Duodenal mucosa (tissue), 2 donors: ENCODE results near the gene PGP.
A peak's percentile ranks its signal among the peaks of the same experiment; 100 is the strongest.
"Not testable (repeated sequence)": the region's sequence is repeated elsewhere in the genome, so short reads cannot be mapped to it uniquely, and the experiment has no call there.

ENCODE experiments used
- H3K27ac ChIP-seq: one replicate; pipeline ENCODE4 v1.7.0; 2013; ENCODE audit warnings: low read depth, low read length
- H3K27me3 ChIP-seq, 2 donors: one replicate each; pipeline ENCODE4 v1.7.0; 2013; ENCODE audit warnings: low read length in 2 of 2, control low read depth in 1 of 2; ENCODE audit not compliant: insufficient read depth in 2 of 2, control insufficient read depth in 1 of 2
- H3K36me3 ChIP-seq, 2 donors: one replicate each; pipeline ENCODE4 v1.7.0; 2013; ENCODE audit warnings: low read length in 2 of 2, control low read depth in 1 of 2; ENCODE audit not compliant: insufficient read depth in 2 of 2, control insufficient read depth in 1 of 2
- H3K4me1 ChIP-seq, 2 donors: one replicate each; pipeline ENCODE4 v1.7.0; 2013; ENCODE audit warnings: low read length in 2 of 2, control low read depth in 1 of 2; ENCODE audit not compliant: insufficient read depth in 2 of 2, control insufficient read depth in 1 of 2
- H3K4me3 ChIP-seq, 2 donors: one replicate each; pipeline ENCODE4 v1.7.0; 2013; ENCODE audit warnings: low read length in 2 of 2, low read depth in 1 of 2
- H3K9ac ChIP-seq, 2 donors: one replicate each; pipeline ENCODE4 v1.7.0; 2013; ENCODE audit warnings: low read length in 2 of 2, low read depth in 1 of 2
- H3K9me3 ChIP-seq, 2 donors: one replicate each; pipeline ENCODE4 v1.7.0; 2013; ENCODE audit warnings: low read length in 2 of 2, control low read depth in 1 of 2; ENCODE audit not compliant: control insufficient read depth in 1 of 2

The PGP gene

DNA sequence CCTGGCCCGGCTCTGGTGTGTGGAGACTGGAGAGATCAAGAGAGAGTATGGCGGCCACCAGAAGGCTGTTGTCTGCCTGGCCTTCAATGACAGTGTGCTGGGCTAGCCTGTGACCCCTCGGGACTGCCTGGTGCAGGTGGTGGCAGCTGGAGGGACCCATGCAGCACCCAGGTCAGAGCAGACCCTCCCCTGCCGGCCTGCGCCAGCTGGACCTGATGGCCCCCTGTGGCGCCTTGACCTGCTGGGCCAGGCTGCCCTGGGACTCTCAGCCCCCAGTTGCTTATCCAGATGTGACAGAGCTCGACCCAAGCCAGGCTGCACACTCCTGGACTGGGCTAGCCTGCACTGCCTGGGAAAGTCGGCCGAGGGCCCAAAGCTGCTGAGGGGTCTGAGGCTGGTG, 5.9 kb downstream of the PGP start:
- Histone ChIP-seq H3K36me3 (peaks cover 16 to 36% of the 10 kb centered on the region in 2 donors), H3K4me3 (no peak overlapping the region), H3K9me3 (no peaks in the 10 kb centered on the region), H3K9ac (no peak overlapping the region), H3K27me3 (no peaks in the 10 kb centered on the region), H3K4me1 (peaks cover 33 to 40% of the 10 kb centered on the region in 2 donors), H3K27ac (no peak overlapping the region)

DNA sequence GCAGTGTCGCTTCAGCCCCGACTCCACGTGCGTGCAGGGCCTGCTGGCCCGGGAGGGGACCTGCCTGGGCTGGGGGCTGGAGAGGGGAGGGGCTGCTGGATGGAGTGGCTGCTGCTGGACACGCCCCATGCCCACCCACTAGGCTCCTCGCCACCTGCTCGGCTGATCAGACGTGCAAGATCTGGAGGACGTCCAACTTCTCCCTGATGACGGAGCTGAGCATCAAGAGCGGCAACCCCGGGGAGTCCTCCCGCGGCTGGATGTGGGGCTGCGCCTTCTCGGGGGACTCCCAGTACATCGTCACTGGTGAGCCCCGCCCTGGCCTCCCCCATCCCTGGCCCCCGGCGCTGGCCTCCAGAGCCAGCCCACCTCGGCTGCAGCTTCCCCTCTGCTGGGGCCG, 6.3 kb downstream of the PGP start:
- no peak overlapping the region for H3K9ac ChIP-seq
- peaks cover 28 to 36% of the 10 kb centered on the region in 2 donors for H3K4me1 ChIP-seq
- peaks cover 16 to 36% of the 10 kb centered on the region in 2 donors for H3K36me3 ChIP-seq
- H3K4me3 ChIP-seq: no peak overlapping the region
- no peaks in the 10 kb centered on the region for H3K9me3 ChIP-seq
- no peaks in the 10 kb centered on the region for H3K27me3 ChIP-seq
- no peak overlapping the region for H3K27ac ChIP-seq

DNA sequence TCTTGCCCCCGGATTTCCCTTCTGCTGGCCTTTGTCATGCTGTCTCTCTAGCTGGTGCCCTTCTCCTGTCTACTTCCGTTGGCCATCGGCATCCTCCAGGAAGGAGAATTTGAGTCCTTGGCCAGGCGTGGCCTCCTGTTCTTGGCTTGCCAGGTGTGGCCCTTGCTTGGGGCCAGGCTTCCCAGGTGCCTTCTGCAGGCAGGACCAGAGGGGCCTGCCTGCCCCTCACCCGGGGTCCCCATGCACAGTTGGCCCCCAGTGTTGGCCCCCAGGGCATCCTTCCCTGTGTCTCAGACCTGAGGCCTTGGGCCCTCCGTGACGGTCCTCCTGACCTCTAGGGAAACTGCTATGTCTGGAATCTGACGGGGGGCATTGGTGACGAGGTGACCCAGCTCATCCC, 6.8 kb downstream of the PGP start:
- Histone ChIP-seq H3K27me3 (no peaks in the 10 kb centered on the region), H3K4me3 (no peak overlapping the region), H3K9ac (no peak overlapping the region), H3K36me3 (peaks cover 16 to 36% of the 10 kb centered on the region in 2 donors), H3K27ac (no peak overlapping the region), H3K9me3 (no peaks in the 10 kb centered on the region), H3K4me1 (peaks cover 24 to 31% of the 10 kb centered on the region in 2 donors)

DNA sequence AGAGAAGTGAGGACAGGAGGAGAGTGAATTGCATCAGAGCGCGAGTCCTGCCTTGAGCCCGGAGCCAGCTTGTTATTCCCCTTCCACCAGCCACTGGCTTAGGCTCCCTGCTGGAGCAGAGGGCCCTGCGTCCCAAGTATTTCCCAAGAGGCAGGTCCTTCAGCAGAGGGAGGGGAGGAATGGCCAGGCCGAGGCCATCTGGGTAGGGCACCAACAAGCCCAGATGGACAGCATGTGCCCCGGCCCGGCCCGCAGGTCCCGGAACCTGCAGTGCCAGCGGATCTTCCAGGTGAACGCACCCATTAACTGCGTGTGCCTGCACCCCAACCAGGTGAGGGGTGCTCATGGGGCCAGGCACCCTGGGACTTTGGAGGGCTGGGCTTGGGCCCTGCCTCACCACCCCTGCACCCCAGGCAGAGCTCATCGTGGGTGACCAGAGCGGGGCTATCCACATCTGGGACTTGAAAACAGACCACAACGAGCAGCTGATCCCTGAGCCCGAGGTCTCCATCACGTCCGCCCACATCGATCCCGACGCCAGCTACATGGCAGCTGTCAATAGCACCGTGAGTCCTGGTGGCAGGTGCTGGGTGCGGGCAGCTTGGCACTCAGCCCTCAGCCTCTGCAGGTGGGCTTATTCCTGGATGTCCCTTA, 7.7 kb downstream of the PGP start:
- Histone ChIP-seq H3K36me3 (peaks cover 16 to 29% of the 10 kb centered on the region in 2 donors), H3K9me3 (no peaks in the 10 kb centered on the region), H3K4me1 (peaks cover 14 to 22% of the 10 kb centered on the region in 2 donors), H3K4me3 (no peak overlapping the region), H3K27me3 (no peaks in the 10 kb centered on the region), H3K27ac (no peak overlapping the region), H3K9ac (no peak overlapping the region)

DNA sequence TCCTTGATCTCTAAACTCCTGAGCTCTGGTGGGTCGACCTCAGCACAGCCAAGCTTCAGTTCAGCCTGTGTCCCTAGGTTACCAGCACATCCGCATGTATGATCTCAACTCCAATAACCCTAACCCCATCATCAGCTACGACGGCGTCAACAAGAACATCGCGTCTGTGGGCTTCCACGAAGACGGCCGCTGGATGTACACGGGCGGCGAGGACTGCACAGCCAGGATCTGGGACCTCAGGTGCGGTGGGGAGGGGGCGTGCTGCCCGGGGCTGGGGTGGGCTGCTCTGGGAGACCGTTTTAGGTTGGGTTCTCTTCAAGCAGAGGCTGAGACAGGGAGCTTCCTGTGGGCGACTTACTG, 8.2 kb downstream of the PGP start:
- peaks cover 16 to 27% of the 10 kb centered on the region in 2 donors for H3K36me3 ChIP-seq
- H3K27ac ChIP-seq: no peak overlapping the region
- H3K4me1 ChIP-seq: peaks cover 11 to 20% of the 10 kb centered on the region in 2 donors
- peak overlapping the region in 1 of 2 donors; percentile 74 for H3K9ac ChIP-seq
- H3K4me3 ChIP-seq: peak overlapping the region; percentile 89 to 92
- H3K9me3 ChIP-seq: no peaks in the 10 kb centered on the region
- H3K27me3 ChIP-seq: no peaks in the 10 kb centered on the region

DNA sequence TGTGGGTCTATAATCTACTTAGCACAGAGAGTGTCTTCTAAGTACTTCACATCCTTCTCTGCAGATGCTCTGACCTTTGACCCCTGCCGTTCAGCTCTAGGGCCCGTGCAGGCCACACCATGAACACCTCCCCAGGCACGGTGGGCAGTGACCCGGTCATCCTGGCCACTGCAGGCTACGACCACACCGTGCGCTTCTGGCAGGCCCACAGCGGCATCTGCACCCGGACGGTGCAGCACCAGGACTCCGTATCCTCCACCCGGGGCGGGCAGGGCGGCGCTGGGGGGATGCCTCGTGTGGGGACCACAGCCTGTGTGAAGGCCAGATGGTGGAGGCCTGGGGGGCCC, 8.7 kb downstream of the PGP start:
- Histone ChIP-seq H3K4me1 (peaks cover 11 to 20% of the 10 kb centered on the region in 2 donors), H3K9me3 (no peaks in the 10 kb centered on the region), H3K9ac (peak overlapping the region; percentile 74 to 92), H3K27ac (peak overlapping the region; percentile 61), H3K36me3 (peaks cover 16 to 27% of the 10 kb centered on the region in 2 donors), H3K4me3 (peak overlapping the region; percentile 89 to 92), H3K27me3 (no peaks in the 10 kb centered on the region)

DNA sequence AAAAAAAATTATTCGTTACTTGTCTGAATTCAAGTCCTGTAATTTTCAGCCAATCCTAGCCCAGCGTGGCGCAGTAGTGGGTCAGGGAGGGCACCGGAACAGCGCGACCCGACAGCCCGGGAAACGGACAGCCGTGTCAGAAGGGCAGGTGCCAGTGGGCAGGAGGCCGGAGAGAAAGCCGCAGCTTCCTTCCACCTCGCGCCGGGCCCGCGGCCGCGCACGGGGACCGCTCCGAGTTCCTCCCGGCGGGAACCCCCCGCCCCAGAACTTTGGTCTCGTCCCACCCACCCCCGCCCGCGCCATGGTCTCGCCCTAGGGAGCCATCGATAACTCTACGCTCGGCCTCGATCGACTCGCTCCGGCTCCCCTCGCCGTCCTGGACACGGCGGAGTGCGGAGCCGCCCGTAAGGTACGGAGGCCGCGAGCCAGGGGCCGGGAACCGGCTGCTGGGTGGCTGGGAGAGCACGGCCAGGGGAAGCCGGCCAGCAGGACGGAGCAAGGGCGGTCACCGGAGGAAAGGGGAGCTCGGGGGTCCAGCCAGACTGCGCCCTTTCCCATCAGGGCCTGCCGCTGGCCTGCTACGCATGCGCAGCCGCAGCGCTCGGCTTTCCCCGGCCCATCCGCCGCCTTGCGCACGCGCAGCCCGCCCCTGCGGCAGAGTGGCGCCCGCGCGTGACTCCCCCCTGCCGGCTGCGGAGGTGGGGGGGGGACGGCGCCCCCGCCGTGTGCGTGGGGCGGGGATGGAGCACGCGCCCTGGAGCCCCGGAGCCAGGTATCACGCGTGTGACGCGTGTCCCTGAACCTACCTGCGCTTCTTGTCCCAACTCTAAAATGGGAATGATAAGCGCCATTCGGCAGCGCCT, 9.3 kb downstream of the PGP start, which contains the start of gene MLST8:
TSS of gene MLST8 (plus strand) at position 351 of the 863 bp plus-strand sequence. CDS start 632 bp downstream, outside the sequence.
- Histone ChIP-seq H3K4me1 (peaks cover 11 to 20% of the 10 kb centered on the region in 2 donors), H3K36me3 (peaks cover 16 to 27% of the 10 kb centered on the region in 2 donors), H3K9ac (peak within 1 kb of the TSS; percentile 74 to 92), H3K9me3 (no peaks in the 10 kb centered on the region), H3K27me3 (peaks cover 0 to under 1% of the 10 kb centered on the region in 2 donors), H3K27ac (peak within 1 kb of the TSS; percentile 91), H3K4me3 (peak within 1 kb of the TSS; percentile 89 to 92)

DNA sequence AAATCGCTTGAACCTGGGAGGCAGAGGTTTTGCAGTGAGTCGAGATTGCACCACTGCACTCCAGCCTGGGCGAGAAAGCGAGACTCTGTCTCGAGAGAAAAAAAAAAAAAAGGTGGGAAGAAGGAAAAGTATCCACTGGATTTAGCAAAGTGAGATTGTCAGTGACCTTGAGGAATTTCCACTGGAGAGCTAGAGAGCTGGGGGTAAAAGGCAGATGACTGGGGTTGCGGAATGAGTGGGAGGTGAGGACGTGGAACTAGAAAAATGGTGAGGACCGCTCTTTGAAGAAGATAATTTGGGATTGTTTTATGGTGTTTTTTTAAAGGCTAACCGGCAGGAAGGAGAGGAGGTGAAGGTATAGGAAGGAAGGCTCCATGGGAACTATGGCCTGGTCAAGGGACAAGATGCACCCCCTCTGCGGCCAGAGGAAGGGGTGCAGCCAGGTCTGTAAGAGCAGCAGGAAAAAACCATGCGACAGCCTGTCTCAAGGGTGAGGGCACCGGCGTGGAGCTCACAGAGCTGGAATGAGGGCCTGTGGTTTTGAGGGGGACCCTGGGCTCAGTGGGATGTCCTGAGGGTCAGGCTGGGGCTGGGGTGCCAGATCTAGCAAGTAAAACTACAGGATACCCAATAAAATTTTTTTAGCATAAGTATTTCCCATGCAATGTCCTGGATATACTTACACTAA, 10.1 kb downstream of the PGP start:
- Histone ChIP-seq H3K36me3 (peaks cover 16 to 24% of the 10 kb centered on the region in 2 donors), H3K27me3 (peaks cover 0 to 8% of the 10 kb centered on the region in 2 donors), H3K4me3 (peak overlapping the region; percentile 89 to 92), H3K9me3 (no peaks in the 10 kb centered on the region), H3K9ac (peak overlapping the region; percentile 74 to 75), H3K4me1 (peaks cover 11 to 20% of the 10 kb centered on the region in 2 donors), H3K27ac (peak overlapping the region; percentile 77)

DNA sequence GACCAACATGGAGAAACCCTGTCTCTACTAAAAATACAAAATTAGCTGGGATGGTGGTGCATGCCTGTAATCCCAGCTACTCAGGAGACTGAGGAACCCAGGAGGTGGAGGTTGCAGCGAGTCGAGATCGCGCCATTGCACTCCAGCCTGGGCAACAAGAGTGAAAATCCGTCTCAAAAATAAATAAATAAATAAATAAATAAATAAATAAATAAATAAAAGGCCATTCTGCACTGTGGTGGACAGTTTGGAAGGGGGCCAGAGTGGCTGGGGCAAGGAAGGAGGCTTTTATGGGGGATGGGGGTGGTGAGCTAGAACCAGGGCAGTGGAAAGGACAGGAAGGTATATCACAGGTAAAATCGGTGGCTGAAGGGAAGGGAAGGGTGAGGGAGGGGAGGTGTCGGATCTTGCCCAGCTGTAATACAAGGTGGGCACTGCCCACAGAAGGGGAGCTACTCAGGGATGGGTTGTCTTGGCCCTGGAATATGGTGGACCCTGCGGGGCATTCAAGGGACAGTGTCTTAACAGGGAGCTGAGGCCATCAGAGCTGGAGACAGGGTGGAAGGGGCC, 11.4 kb downstream of the PGP start:
- Histone ChIP-seq H3K27me3 (peaks cover 8 to 15% of the 10 kb centered on the region in 2 donors), H3K36me3 (peaks cover 7 to 12% of the 10 kb centered on the region in 2 donors), H3K4me1 (peaks cover 11 to 20% of the 10 kb centered on the region in 2 donors)
- not testable (repeated sequence) for H3K9ac ChIP-seq, H3K27ac ChIP-seq, H3K4me3 ChIP-seq, H3K9me3 ChIP-seq
